HCT116 (cell line): ENCODE data around the gene IGFBPL1. TPM values are rescaled to one million over a fixed set of nuclear protein-coding genes. Genes with fewer than 3 reads are reported as not detected.

Experiments
- ATAC-seq: fragments of 200-7000 bp; cut with Tn5 transposase; 2 replicates; pipeline ENCODE4 v1.9.1; 2020; ENCODE audit warnings: mild to moderate bottlenecking, moderate library complexity
- BruUV-seq: library from RNA; stranded (reverse); fragments of 400-500 nt; replicated peaks from 2 replicates; lab custom pipeline; 2021; lab: Mats Ljungman, UMichigan
- CTCF ChIA-PET: fragments of 300-600 bp; sonication (Branson Sonifier 250); formaldehyde crosslinking; loops from one replicate; lab custom pipeline; 2021; ENCODE audit warnings: antibody characterized with exemption; lab: Charles Lee
- POLR2A ChIA-PET: fragments of 300-600, 350-600 bp; sonication (Branson Sonifier 250); formaldehyde crosslinking; loops from one replicate; lab custom pipeline; 2021; ENCODE audit warnings: antibody characterized with exemption; lab: Charles Lee
- RAD21 ChIA-PET, 2 experiments: fragments of 300-600 bp; sonication (Branson Sonifier 250); formaldehyde crosslinking; loops; one replicate each; lab custom pipeline; 2023; ENCODE audit warnings: low total read pairs in 2 of 2; ENCODE audit not compliant: uncharacterized antibody in 2 of 2, unreplicated experiment in 2 of 2, low non-redundant PET in 1 of 2; lab: Charles Lee
- DNase-seq: peaks from one replicate; pipeline ENCODE4 v3.0.0-alpha.2; 2010; ENCODE audit warnings: low read depth, low spot score
- H2AFZ ChIP-seq: fragments of 200-600 bp; shearing (Covaris generic), sonication (generic); 2 replicates; pipeline ENCODE4 v1.6.1; 2017; ENCODE audit warnings: low read depth, mixed run types, mixed read lengths, antibody characterized with exemption, low read length; ENCODE audit not compliant: poor library complexity, severe bottlenecking
- H3K27ac ChIP-seq: 2 replicates; pipeline ENCODE4 v1.5.1; 2012; ENCODE audit warnings: low read depth, low read length
- H3K27me3 ChIP-seq: fragments of 200-600 bp; sonication (generic); 2 replicates; pipeline ENCODE4 v1.6.1; 2016; ENCODE audit warnings: mixed run types, low read length, mixed read lengths; ENCODE audit not compliant: insufficient read depth
- H3K36me3 ChIP-seq, 2 experiments: fragments of 200-500 bp in 1 of 2; fragments of 200-600 bp in 1 of 2; sonication (Bioruptor generic) in 1 of 2; sonication (generic) in 1 of 2; 2 replicates each; pipeline versions ENCODE4 v1.5.1 to v1.6.1; 2014 to 2016; ENCODE audit warnings: low read length in 2 of 2, inconsistent platforms in 1 of 2, mixed read lengths in 1 of 2, mixed run types in 1 of 2; ENCODE audit not compliant: insufficient read depth in 2 of 2, control insufficient read depth in 1 of 2
- H3K4me1 ChIP-seq, 2 experiments: fragments of 200-600 bp in 1 of 2; sonication (generic) in 1 of 2; 2 replicates each; pipeline versions ENCODE4 v1.5.1 to v1.6.1; 2012 to 2017; ENCODE audit warnings: low read length in 2 of 2, inconsistent platforms in 1 of 2, mild to moderate bottlenecking in 1 of 2, mixed read lengths in 1 of 2, mixed run types in 1 of 2, moderate library complexity in 1 of 2; ENCODE audit not compliant: insufficient read depth in 2 of 2, control insufficient read depth in 1 of 2
- H3K4me2 ChIP-seq: fragments of 200-600 bp; sonication (generic); 2 replicates; pipeline ENCODE4 v1.6.1; 2017; ENCODE audit warnings: mixed run types, low read length, mixed read lengths
- H3K4me3 ChIP-seq, 2 experiments: fragments of 200-600 bp in 1 of 2; sonication (generic) in 1 of 2; replicated peaks in 1 of 2; 2 replicates each; pipeline ENCODE4 v1.5.1; 2011 to 2016; ENCODE audit warnings: low read length in 2 of 2, control low read depth in 1 of 2, low read depth in 1 of 2, mild to moderate bottlenecking in 1 of 2, mixed read lengths in 1 of 2, mixed run types in 1 of 2
- H3K79me2 ChIP-seq: fragments of 200-600 bp; sonication (generic); 2 replicates; pipeline ENCODE4 v1.6.1; 2017; ENCODE audit warnings: mild to moderate bottlenecking, mixed run types, low read length, moderate library complexity, mixed read lengths; ENCODE audit not compliant: insufficient read depth
- H3K9ac ChIP-seq: fragments of 200-600 bp; sonication (generic); 2 replicates; pipeline ENCODE4 v1.6.1; 2016; ENCODE audit warnings: low read length, mixed read lengths
- H3K9me2 ChIP-seq: fragments of 200-600 bp; sonication (generic), shearing (Covaris generic); 2 replicates; pipeline ENCODE4 v1.6.1; 2017; ENCODE audit warnings: mixed run types, mild to moderate bottlenecking, moderate library complexity; ENCODE audit not compliant: insufficient read depth
- H3K9me3 ChIP-seq, 2 experiments: fragments of 200-500 bp in 1 of 2; fragments of 200-600 bp in 1 of 2; sonication (Bioruptor generic) in 1 of 2; sonication (generic) in 1 of 2; 2 replicates each; pipeline ENCODE4 v1.6.1; 2014 to 2017; ENCODE audit warnings: low read length in 2 of 2, mixed read lengths in 2 of 2, inconsistent platforms in 1 of 2, low read depth in 1 of 2, mild to moderate bottlenecking in 1 of 2, mixed run types in 1 of 2, moderate library complexity in 1 of 2; ENCODE audit not compliant: control insufficient read depth in 1 of 2, insufficient read depth in 1 of 2
- H4K20me1 ChIP-seq: fragments of 200-600 bp; sonication (generic), shearing (Covaris generic); 2 replicates; pipeline ENCODE4 v1.6.1; 2017; ENCODE audit warnings: mixed run types, mild to moderate bottlenecking, moderate library complexity; ENCODE audit not compliant: insufficient read depth
- ATF3 ChIP-seq: IDR thresholded peaks from 2 replicates; pipeline ENCODE4 v1.6.1; 2012
- EGR1 ChIP-seq: IDR thresholded peaks from 2 replicates; pipeline ENCODE4 v1.6.1; 2012; ENCODE audit warnings: low read depth
- ELF1 ChIP-seq: IDR thresholded peaks from 2 replicates; pipeline ENCODE4 v1.6.1; 2012; ENCODE audit warnings: low read depth, borderline replicate concordance
- FOSL1 ChIP-seq: IDR thresholded peaks from 2 replicates; pipeline ENCODE4 v1.6.1; 2012; ENCODE audit warnings: low read depth
- RAD21 ChIP-seq: IDR thresholded peaks from 2 replicates; pipeline ENCODE4 v1.6.1; 2012; ENCODE audit warnings: low read depth, mild to moderate bottlenecking
- SP1 ChIP-seq: IDR thresholded peaks from 2 replicates; pipeline ENCODE4 v1.6.1; 2012; ENCODE audit warnings: low read depth
- TCF7L2 ChIP-seq: IDR thresholded peaks from 2 replicates; pipeline ENCODE4 v1.7.0; 2011; ENCODE audit warnings: borderline replicate concordance, inconsistent platforms; ENCODE audit not compliant: insufficient read depth, insufficient read length; ENCODE audit errors: extremely low read depth
- intact Hi-C: fragments of 100-400 bp; cut with micrococcal nuclease; formaldehyde crosslinking; loops from 2 replicates; pipeline ENCODE4 v1.10.0; 2022
- total RNA-seq: library from RNA; stranded (reverse); gene quantifications from one replicate; pipeline ENCODE4 v1.2.1, GENCODE V29; 2021; ENCODE audit not compliant: unreplicated experiment
- TF ChIP-seq, protein P1 (sequence below), 3 experiments: fragments of 200-600 bp in 1 of 3; sonication (generic) in 1 of 3; IDR thresholded peaks in 2 of 3; conservative IDR thresholded peaks in 1 of 3; 2 replicates each; pipeline ENCODE4 v1.5.1; 2012 to 2017; ENCODE audit warnings: low read depth in 2 of 3, low read length in 2 of 3, antibody characterized with exemption in 1 of 3, borderline replicate concordance in 1 of 3, control low read depth in 1 of 3, mild to moderate bottlenecking in 1 of 3, mixed read lengths in 1 of 3, mixed run types in 1 of 3, moderate library complexity in 1 of 3; ENCODE audit not compliant: insufficient read depth in 1 of 3

Gene IGFBPL1
- total RNA-seq, 1 experiment from 2014 or later, result not detected

DNA sequence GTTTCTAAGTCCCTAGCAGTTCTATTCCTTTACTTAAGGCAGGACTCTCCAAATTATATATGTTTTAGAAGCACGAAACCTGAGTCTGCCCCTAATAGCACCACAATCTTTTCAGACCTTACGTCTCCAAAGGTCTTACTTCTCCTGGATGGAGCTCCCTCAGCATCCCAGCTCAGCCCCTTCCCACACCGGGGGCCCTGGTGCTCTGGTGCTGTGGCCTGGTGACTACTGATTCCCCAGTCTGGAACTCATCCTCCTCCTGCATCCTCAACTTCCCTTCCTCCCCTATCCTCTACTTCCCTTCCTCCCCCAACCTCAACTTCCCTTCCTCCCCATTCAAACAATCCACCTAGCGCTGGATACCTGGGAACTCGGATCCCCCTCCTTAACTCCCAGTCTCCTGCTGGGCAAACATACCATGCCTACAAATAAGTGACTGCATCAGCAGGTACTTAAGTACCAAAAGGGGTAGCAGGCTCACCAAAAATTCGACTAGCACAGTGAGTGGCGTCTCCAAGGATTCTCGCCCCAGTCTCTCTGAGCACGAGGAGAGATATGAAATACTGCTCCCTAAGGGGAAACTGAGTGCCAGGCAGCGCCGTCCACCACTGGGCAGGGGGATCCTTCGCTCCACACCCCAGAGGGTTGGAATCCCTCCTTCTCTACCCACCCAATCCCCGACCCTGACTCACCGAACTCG, 831 bp downstream of the IGFBPL1 start:
- no peaks in the 10 kb centered on the region for H3K79me2 ChIP-seq
- peaks cover 2% of the 10 kb centered on the region; the same call in 1 of the 2 replicates for H3K27me3 ChIP-seq
- no peaks in the 10 kb centered on the region for H3K9me2 ChIP-seq
- H3K36me3 ChIP-seq, result no peaks in the 10 kb centered on the region
- H3K4me2 ChIP-seq, result no peak overlapping the region
- H2AFZ ChIP-seq, result no peak overlapping the region
- H3K4me1 ChIP-seq, result no peaks in the 10 kb centered on the region
- no peak overlapping the region for H3K9ac ChIP-seq
- BruUV-seq, result no TSS peak
- ChIA-PET CTCF (no interaction called here), POLR2A (no interaction called here), RAD21 (no interaction called here)
- no peak for DNase-seq
- H3K4me3 ChIP-seq, result no peak overlapping the region
- H3K9me3 ChIP-seq, result no peaks in the 10 kb centered on the region
- no peak for ATAC-seq
- no peaks in the 10 kb centered on the region for H4K20me1 ChIP-seq
- H3K27ac ChIP-seq, result no peak overlapping the region
- intact Hi-C loops, result no loop called here
- TF ChIP-seq EGR1 (no peak), RAD21 (no peak), ATF3 (no peak), FOSL1 (no peak), SP1 (no peak), ELF1 (no peak), TCF7L2 (no peak)

DNA sequence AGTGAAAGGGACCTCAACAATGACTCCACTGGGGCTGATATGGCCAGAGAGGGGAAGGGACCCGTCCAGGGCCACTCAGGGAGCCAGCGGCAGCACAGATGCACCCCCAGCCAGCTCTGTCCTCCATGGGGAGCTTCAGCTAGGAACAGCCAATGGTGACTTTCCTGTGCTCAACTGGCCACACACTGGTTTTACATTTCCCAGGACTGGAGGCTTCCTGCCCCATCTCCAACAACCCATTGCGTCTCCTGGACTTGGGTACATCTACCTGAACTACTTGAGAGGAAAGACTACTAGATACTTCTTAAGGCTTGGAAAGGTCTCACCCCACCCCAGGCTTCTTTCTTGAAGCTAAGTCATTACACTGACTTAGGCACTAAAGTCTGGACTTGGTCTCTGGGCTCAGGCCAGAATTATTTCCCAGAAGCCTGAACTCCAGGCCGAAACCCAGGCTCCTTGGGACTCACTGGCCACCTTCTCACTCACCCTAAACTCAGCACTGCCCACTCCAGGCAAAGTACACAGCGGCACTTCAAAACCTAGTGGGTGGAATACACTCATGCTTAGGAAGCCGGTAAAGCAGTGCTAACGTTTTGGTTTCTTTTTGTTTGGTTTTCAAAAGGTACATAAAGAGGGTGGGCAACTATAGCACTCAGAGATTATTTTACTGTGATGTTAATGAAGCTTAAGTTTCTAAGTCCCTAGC, 1.5 kb downstream of the IGFBPL1 start:
- Histone ChIP-seq H3K27ac (no peak overlapping the region), H3K79me2 (no peaks in the 10 kb centered on the region), H3K4me3 (no peak overlapping the region), H3K36me3 (no peaks in the 10 kb centered on the region), H3K9me3 (no peaks in the 10 kb centered on the region), H3K4me1 (no peaks in the 10 kb centered on the region), H3K9ac (no peak overlapping the region), H3K4me2 (no peak overlapping the region), H3K27me3 (peaks cover 2% of the 10 kb centered on the region; the same call in 1 of the 2 replicates)
- BruUV-seq, result no TSS peak
- ChIA-PET CTCF (no interaction called here), POLR2A (no interaction called here)
- no peak for ATAC-seq
- TF ChIP-seq, protein P1, sequence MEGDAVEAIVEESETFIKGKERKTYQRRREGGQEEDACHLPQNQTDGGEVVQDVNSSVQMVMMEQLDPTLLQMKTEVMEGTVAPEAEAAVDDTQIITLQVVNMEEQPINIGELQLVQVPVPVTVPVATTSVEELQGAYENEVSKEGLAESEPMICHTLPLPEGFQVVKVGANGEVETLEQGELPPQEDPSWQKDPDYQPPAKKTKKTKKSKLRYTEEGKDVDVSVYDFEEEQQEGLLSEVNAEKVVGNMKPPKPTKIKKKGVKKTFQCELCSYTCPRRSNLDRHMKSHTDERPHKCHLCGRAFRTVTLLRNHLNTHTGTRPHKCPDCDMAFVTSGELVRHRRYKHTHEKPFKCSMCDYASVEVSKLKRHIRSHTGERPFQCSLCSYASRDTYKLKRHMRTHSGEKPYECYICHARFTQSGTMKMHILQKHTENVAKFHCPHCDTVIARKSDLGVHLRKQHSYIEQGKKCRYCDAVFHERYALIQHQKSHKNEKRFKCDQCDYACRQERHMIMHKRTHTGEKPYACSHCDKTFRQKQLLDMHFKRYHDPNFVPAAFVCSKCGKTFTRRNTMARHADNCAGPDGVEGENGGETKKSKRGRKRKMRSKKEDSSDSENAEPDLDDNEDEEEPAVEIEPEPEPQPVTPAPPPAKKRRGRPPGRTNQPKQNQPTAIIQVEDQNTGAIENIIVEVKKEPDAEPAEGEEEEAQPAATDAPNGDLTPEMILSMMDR (IDR thresholded peaks at IDR 0.05 in 2 of 3, conservative IDR thresholded peaks at IDR 0.05 in 1 of 3; ENCODE audit: borderline replicate concordance in 1 of 3, insufficient read depth in 1 of 3, low read depth in 2 of 3, low read length in 2 of 3), result no peak
- TF ChIP-seq, all 23 proteins: peak for 0
- RAD21 ChIA-PET, result no interaction called here
- H4K20me1 ChIP-seq, result no peaks in the 10 kb centered on the region
- no peaks in the 10 kb centered on the region for H3K9me2 ChIP-seq
- intact Hi-C loops, result no loop called here
- DNase-seq, result no peak
- no peak overlapping the region for H2AFZ ChIP-seq
